ENCODE measurements around the gene ABCA6.
"Not testable (repeated sequence)": the region's sequence is repeated elsewhere in the genome, so short reads cannot be mapped to it uniquely, and the experiment has no call there.

The ABCA6 gene

GRCh38 chr17:69134112-69134511 is 7.6 kb downstream of the ABCA6 start:
- DNase-seq (ENCODE audit: low read depth): no peak

DNA sequence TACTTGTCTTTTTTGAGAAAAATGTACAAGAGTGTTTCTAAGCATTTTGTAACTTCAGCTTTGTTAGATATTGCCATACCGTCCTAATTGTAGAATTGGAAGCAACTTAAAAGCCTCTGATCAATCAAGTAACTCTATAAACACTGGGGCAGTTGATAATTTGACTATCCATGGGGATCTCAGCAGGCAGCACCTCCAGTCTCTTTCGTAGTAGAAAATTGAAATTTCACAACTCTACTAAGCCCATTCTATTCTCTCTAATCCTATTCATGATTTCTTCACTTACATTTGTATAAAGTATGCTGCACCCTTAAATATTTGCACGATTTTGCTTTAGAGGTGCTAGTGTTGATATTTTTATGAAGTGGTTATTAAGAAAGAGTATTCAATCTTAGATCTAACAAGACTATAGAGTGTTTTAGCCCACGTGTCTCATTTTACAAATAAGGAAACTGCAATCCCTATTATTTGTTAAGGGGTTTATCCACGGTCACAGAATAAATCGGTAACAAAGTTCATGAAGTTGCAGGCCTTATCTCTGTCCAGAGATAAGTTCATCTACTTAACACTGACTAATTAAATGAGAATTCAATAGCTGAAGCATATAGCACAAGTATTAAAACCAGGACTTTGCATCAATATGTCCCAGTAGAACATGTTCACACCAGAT is 10.9 kb downstream of the ABCA6 start:
- DNase-seq (ENCODE audit: low read depth): no peak

DNA sequence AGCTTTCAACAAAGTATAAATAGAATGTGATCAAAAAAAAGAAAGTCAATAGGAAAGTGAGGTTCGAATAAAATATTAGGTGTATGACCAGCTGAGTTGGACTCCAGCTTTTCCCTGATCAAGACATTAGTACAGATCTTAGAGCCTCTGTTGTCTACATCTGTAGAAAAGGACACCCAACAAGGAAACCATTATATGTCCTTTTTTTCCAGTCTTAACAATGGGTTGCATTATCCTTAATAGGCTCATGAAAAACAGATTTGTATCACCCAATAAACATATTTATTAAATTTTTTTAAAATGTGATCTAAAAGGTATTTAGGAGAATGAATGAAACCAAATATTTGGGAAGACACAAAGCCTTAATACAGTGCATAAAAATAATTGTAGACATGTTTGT is 18.1 kb downstream of the ABCA6 start:
- DNase-seq (ENCODE audit: low read depth): no peak

DNA sequence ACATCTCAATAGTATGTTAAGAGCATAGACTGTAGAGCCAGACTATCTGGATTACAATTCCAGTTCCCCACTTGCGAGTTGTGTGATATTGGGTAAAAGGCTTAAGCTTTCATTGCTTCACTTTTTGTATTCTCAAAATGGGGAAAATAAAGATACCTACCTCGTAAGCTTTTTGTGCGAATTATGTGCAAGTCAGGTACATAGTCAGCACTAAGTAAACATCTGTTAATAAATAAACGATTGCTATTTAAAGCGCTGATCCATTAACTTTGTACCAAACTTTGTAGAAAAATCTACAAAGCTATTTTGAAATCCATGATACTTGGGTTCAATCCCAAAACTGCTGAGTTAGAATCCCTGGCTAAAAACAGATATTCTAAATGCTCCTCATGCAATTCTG is 19.6 kb downstream of the ABCA6 start:
- DNase-seq (ENCODE audit: low read depth): no peak

DNA sequence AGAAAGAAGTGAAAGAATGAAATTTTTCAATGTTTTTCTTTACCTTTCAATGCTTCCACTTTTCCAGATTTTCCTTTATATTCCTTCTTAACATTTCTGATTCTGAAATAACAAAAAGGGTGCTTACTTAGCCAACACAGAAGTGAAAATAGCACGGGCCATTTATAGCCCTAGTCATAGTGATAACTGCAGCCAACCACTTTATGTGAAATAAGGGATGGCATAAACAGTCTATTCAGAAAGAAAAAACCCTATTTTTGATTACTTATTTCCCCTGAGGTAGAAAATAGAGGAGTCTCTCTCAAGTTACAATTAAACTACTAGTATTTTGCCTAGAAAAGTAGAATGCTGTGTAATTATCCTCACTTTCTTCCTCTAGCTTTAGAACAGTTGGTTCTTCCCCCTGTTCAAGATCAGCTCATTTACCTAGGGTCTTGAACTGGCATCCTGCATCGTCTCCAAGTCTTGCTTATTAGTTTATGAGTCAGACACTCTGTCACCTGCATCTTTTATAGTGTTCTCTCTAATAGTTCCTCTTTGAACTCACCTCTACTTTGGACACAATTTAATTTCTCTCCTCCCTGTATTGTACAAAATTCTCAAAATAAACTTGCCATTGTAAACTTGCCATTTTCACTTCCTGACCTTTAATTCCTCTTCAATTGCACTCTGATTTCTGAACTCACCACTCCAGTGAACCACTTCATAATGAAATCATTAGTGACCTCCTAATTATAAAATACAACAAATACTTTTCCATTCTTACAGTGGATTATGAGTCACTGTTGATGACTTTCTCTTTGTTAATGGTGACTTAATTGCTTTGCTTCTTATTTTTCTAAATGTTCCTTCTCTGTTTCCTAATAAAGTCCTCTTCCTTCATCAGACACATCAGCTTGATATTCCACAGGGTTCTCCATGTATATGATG is 23.6 kb downstream of the ABCA6 start:
- DNase-seq (ENCODE audit: low read depth): no peak

DNA sequence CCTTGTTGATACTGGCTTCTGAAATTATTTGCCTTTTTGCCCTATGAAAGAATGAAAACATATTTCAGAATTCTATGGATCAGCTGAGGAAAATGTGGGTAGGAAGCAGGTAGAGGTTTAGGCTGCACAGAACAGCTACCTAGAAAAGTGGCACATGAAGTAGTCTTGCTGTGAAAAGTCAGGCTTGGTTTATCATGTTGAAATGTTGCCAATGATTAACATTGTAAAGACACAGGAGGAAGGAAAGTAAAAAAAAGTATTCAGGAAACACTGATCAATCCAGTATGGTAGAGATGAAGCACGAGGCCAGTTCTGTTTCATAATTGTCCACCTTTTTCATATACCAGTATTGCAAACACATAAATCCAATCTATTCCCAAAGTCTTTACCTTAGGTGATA is 29.9 kb downstream of the ABCA6 start:
- DNase-seq (ENCODE audit: low read depth): no peak

DNA sequence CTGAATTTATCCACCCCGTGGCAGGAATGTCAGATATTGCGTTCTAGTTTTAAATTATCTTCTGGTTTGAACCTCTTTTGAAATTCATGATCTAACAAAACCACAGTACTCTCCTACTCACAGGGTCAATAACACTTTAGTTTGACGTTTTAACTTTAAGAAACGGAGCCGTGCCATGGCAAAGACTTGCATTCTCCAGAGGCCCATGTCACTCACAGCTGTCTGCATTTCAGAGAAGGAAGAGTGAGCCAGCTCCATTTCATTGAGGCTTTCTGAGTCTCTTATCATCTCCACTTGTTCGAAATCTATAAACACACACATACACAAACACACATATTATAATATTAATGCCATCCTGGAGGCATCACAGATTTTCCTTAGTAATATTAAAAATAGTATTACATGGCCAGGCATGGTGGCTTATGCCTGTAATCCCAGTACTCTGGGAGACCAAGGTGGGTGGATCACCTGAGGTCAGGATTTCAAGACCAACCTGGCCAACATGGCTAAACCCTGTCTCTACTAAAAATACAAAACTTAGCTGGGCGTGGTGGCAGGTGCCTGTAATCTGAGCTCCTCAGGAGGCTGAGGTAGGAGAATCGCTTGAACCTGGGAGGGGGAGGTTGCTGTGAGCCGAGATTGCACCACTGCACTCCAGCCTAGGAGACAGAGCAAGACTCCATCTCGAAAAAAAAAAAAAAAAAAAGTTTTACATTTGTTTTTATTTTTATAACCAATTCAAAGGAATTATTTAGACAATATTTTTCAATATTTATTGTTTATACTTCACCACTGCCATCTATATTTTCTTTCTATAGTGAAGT is 35.6 kb downstream of the ABCA6 start:
- no peak for DNase-seq (ENCODE audit: low read depth)

DNA sequence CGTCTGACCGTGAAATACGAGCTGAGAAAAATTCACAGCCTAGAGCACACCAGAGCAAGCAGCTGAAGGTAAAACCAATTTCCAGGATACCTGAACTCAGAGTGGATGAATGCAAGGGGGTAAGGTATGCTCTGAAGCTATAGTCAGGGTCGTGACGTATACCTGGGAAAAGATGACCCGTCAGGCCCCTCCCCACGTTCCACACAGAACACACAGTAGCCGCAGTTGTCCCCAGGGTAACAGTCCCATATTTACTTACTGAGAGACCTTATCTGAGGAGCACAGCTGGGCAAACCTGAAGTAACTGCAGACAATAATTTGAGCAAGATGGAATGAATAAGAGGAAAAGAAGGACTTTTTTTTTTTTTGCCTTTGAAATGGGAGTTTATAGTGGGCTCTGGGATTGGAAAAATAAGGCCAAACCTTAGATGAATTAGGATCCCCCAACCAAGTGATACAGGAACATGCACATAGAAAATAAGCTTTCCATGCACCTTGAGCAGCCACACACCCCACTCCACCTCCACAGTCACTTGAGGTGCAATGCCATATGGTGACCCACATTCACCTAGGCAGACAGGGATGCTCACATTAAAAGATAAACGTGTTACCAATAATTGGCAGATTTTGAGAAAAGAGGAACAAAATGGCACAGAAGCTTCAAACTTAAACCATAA is 38.0 kb downstream of the ABCA6 start:
- DNase-seq (ENCODE audit: low read depth): no peak

DNA sequence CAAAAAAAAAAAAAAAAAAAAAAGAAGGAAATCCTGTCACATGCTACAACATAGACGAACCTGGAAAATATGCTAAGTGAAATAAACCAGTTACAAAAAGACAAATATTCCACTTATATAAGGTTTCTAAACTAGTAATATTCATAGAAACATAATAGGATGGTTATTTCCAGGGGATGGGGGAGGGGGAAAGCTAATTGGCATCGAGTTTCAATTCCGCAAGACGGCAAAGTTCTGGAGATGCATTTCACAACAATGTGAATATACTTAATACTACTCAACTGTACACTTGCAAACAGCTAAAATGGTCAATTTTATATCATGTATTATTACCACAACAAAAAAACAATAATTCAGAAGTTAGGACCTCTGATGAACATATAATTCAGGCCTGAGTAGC is 43.1 kb downstream of the ABCA6 start:
- DNase-seq (ENCODE audit: low read depth): no peak

GRCh38 chr17:69096541-69096940 is 45.2 kb downstream of the ABCA6 start:
- no peak for DNase-seq (ENCODE audit: low read depth)

- no peak for DNase-seq (ENCODE audit: low read depth)
Measured at GRCh38 chr17:69093995-69094394, 47.7 kb downstream of the ABCA6 start.

GRCh38 chr17:69093279-69093789 is 48.4 kb downstream of the ABCA6 start:
- DNase-seq (ENCODE audit: low read depth): no peak

GRCh38 chr17:69090365-69090764 is 51.3 kb downstream of the ABCA6 start:
- DNase-seq (ENCODE audit: low read depth): no peak

DNA sequence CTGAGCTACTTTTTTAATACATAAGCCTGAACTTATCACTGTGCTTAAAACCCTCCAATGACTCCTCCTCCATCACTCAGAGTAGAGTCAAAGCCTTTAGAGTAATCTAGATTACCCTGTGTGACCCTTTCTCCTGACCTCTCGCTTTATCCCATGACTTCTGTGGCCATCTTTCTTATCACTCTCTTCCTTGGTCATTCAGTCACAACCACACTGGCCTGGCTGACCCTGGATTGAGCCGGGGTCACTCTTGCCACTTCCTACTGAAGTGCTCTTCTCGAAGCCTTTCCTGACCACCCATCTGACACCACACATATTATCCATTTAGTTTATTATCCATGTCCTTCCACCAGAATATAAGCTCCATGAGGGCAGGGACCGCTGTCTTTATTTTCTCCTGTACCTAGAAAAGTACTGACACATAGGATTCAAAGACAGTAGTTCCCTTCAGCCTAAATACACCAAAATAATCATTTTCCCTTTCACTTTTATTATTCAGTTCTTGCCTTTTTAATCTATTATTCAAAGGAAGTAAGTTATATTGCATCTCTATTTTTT is 53.0 kb downstream of the ABCA6 start:
- no peak for DNase-seq (ENCODE audit: low read depth)

DNA sequence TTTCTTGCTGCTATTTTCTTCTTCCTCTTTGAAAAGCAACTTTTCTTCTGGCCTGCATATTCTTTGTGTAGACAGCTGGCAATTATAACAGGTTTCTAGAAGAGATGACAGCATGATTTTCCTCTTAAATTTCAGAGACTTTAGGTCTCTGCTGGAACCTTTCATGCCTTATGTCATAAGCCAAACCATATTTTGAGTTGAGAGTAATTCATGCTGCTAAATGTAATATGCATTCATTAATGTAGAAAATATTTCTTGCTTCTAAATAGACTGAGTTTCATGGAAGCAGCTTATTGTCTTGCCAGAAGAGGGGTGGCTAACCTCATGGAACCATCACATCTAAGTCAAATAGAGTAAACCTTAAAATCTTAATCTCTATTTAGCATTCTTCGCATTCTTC is 55.1 kb downstream of the ABCA6 start:
- DNase-seq (ENCODE audit: low read depth): no peak

DNA sequence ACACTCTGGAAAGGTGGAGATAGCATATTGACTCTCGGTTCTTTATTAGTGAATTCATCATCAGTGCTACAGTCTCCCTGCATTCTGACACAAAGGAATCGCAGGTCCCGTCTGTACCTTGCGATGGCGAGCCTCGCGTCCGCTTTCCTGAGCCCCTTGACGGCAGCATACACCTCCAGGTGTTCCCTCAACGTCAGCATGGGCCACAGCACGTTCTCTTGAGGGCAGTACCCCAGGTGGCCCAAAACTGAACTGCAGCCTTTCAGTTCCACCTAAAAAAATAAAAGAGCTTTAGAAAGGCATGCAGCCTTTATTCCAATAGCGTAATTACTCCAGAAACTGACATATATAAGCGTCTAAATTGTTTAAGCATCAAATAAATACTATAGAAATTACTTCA is 56.8 kb downstream of the ABCA6 start:
- peak; percentile 25 for DNase-seq (ENCODE audit: low read depth)

DNA sequence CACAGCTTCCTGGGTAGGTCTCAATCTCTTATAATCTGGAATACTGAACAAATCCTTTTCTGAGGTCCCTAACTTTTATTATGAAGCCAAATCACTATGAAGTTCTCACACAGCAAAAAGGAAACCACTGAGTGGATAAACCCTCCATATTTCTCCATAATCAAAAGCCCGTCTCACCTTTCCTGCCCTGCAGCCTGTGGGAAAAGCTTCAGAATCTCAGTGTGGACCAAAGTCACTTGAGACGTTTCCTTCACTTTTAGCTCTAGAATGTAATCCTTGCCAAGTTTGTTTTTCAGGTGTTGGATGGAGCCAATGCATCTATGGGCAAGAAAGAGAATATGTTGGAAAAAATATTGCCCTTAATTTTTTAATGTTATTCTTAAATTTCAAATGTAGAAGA is 59.0 kb downstream of the ABCA6 start:
- no peak for DNase-seq (ENCODE audit: low read depth)

GRCh38 chr17:69078864-69079263 is 62.8 kb downstream of the ABCA6 start:
- no peak for DNase-seq (ENCODE audit: low read depth)

GRCh38 chr17:69075823-69076222 is 65.9 kb downstream of the ABCA6 start:
- no peak for DNase-seq (ENCODE audit: low read depth)

DNA sequence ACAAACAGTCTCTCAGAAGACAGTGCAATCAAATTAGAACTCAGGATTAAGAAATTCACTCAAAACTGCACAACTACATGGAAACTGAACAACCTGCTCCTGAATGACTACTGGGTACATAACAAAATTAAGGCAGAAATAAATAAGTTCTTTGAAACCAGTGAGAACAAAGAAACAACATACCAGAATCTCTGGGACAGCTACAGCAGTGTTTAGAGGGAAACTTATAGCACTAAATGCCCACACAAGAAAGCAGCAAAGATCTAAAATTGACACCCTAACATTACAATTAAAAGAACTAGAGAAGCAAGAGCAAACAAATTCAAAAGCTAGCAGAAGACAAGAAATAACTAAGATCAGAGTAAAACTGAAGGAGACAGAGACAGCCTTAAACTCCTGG is 68.3 kb downstream of the ABCA6 start:
- not testable (repeated sequence) for DNase-seq (ENCODE audit: low read depth)

GRCh38 chr17:69072803-69073256 is 68.9 kb downstream of the ABCA6 start:
- not testable (repeated sequence) for DNase-seq (ENCODE audit: low read depth)
